EL (cell line): ENCODE data around the gene FRG2.
"Not testable (repeated sequence)": the region's sequence is repeated elsewhere in the genome, so short reads cannot be mapped to it uniquely, and the experiment has no call there.

Experiments
- DNase-seq: peaks from one replicate; pipeline ENCODE4 v3.0.0-alpha.2; 2016

FRG2 gene

GRCh38 chr4:190015538-190016368 is 11.3 kb downstream of the FRG2 start:
- no peak for DNase-seq

DNA sequence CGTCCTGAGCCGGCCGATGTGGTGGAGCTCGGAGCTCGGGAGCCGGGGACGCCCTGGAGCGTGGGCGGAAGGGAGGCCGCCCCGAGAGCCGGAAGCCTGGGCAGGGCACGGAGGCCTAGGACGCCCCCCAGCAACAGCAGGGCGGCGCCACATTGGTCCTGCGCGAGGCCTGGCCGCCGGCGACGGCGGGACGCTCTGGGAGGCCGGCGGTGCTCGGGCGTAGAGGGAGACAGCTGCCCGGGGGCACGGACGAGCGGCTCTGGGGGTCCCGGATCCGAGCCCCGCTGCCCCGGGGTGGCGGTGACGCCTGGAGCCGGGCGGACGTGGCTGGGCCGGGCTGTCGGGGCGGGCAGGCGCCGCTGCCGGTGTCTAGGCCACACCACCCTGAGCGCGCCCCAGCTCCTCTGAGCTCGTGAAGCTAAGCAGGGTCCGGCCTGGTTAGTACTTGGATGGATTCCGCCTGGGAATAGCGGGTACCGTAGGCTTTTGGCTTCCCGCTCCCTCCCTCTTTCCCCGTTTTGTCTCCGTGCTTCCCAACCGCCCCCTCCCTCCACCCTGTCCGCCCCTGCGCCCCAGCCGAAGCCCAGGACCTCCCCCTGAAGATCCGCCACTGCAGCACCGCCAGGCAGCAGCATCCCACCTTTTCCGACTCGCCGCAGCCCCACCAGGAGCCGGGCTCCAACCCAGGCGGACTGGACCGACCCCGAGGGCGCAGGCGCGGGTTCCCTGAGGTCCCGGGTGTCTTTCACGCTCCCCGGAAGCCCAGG is 12.1 kb downstream of the FRG2 start:
- peak; percentile 28 for DNase-seq

DNA sequence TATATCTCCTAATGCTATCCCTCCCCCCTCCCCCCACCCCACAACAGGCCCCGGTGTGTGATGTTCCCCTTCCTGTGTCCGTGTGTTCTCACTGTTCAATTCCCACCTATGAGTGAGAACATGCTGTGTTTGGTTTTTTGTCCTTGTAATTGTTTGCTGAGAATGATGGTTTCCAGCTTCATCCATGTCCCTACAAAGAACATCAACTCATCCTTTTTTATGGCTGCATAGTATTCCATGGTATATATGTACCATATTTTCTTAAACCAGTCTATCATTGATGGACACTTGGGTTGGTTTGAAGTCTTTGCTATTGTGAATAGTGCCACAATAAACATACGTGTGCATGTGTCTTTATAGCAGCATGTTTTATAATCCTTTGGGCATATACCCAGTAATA is 37.1 kb downstream of the FRG2 start:
- not testable (repeated sequence) for DNase-seq

- DNase-seq = no peak
These were observed 38.1 kb downstream of the FRG2 start for GRCh38 chr4:189988877-189989431.

- not testable (repeated sequence) for DNase-seq
These were observed 41.3 kb downstream of the FRG2 start for GRCh38 chr4:189985651-189986243.

DNA sequence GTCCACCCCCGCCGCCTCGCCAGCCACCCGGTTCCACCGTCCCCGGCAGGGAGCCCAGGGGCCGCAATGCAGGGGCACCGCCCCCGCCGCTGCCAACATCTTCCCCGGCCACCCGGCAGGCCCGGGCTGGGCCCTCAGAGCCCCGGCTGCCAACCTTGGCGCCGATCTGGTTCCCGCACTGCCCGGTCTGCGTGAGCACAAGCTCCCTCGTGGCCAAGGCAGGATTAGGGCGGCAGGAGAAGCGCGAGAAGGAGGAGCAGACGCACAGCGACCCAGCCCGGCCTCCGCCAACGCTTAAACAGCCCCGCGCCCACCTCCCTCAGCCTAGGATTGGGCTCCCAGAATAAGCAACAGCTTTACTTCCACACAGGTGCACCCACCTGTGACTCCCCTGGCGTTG is 42.4 kb downstream of the FRG2 start:
- DNase-seq = not testable (repeated sequence)

- not testable (repeated sequence) for DNase-seq
These were observed 43.0 kb downstream of the FRG2 start for GRCh38 chr4:189983916-189984526.

GRCh38 chr4:189981970-189982369 is 45.1 kb downstream of the FRG2 start:
- no peak for DNase-seq

DNA sequence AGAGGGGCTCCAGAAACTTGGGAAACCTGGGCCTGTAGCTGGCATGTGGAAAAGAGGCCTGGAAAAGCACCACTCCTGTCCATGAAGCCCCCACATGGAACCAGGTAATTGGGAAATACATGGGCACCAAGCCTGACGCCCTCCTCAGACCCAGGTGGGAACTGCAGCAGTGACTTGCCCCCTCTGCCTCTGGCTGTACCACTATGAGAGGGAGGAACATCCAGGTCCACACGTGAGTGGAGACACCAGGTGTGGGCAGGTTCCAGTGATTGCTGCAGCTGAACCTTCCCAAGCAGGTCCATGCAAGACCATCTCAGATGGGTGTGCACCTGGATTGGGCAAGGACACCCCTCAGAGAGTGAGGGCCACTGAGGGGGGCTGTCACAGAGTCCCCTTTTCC is 46.8 kb downstream of the FRG2 start:
- not testable (repeated sequence) for DNase-seq

DNA sequence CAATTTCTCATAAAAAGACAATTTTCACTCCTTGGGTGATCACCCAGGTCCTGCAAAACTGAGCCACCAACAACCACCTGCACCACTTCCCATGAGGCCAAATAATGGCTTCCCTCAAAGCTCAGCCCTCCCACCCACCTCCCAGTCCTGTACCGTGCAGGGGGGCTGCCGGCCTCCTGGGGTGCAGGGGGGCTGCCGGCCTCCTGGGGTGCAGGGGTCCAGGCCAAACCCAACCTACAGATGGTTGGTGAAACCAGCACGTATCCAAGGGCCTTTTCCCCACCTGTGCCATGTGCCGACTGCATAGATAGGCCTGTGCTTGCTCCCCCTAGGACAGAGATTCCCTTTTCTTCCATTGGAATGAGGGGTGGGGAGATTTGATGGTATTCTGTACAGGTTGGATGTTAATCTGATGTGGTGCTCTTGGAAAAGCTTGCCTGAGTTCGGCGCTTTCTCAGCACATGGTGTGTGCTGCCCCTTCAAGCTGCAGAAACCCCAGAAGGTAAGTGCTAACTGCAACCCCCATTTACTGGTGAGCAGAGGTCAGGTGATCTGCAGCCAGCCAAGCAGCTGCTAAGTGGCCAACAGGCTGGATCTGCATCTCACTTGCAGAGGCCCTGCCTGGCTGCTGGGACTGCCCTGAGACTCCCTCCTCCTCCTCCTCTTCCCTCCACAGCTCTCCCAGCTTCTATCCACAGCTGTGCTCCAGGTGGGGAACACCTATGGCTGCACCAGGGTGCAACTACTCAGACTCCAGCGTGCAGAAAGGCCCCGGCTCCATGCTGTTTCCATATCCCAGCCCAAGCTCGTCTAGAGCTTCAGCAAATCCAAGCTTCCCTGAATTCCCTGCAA is 47.6 kb downstream of the FRG2 start:
- no peak for DNase-seq
